HG03378 (cell line): ENCODE measurements around the gene STIM1.

Experiments used
- ATAC-seq: cut with Tn5 transposase; IDR thresholded peaks from one replicate; pipeline ENCODE4 v1.9.1; 2021; ENCODE audit warnings: mild to moderate bottlenecking, moderate library complexity; ENCODE audit not compliant: unreplicated experiment

Gene STIM1

DNA sequence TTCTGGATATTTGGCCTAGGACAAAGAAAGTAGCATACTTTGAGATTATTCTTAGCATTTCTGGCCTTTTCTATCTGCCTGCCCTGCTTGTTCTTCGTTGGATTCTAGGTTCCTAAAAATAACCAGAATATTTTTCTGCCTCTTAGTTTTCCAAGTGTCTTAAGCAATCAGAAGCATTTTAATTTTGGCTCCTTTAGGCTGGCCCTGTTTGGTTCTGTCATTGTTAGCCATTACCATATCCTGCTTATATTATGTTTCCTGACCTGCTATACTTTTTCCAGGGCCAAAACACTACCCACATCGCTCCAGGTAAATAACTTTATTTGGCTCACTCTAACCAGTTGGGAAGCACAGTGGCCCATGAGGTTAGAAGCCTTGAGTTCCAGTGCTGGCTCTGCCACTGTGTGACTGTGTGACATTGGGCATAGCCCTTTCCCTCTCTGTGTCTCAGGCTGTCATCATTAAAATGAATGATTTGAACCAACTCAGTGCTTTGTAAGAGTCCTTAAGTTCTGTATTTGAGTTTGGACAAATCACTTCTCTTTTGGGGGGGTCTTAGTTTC, 91.1 kb downstream of the STIM1 start:
- no peak for ATAC-seq

- peak; percentile 67 for ATAC-seq
Measured at GRCh38 chr11:3947061-3947460, 91.6 kb downstream of the STIM1 start.

- ATAC-seq = peak; percentile 83
Measured at GRCh38 chr11:3949125-3949524, 93.7 kb downstream of the STIM1 start.

DNA sequence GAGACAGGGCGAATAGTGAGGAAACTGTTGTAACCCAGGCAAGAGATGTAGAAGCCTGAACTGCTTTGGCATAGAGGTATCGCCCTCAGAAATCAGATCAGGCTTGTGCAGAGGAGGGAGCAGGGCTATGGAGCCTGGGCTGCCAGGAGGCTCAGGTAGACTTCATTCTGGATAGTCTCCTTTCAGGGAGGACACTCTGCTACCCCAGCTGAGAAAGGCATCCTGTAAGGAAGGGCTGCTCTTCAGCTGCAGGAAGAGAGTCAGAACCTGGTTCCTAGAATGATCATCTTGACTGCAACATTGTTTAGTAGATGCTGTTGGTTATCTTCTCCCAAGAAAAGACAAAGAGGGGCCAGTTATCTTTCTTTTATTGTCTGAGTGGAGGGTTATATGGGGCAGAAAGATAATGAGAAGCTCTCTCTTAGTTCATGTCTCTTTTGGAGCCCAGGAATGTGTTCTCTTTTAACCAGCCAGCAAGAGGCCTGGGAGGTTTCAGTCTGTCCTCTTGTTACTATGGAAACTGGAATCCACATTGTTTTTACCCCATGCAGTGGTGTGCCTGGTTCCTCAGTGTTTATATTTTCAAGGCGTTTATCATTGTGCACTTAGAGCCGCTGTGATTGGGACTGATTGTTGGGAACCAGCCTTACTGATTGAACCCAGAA, 95.7 kb downstream of the STIM1 start:
- ATAC-seq = no peak

DNA sequence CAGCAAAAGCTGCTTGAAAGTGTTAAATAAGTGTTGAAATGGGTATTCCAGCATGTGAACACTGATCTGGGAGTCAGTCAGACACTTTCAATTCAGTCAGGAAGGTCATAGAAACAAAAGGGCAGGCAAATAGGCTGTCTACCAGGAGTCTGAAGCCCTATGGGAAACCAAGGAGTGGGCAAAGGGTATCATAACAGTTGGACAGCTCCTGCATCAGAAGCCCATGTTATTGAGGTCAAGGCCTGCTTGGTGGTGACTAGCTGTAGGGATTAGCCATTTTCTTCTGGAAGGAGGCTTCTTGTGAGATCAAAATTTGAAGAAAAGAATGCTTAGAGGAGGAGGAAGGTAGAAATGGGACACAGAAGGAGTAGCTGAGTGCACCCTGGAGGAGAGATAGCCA, 97.3 kb downstream of the STIM1 start:
- no peak for ATAC-seq

DNA sequence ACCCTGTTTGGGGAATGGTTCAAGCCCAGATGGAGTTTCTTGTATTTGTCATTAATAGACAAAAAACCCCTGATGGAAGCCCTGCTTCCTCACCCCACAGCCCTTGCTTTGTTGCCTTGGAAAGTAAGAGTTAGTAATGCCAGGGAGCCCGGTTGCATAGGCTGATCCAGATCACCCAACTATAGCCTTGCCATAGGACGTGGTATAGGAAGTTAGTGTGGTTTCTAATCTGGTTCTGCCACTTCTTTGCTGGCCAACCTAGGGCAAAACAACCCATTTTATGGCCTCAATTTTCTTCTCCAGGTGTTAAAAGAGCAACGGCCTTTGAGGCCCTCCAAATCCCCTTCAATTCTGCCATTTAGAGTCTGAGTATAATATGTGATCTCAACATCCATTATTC, 97.9 kb downstream of the STIM1 start:
- ATAC-seq = no peak

GRCh38 chr11:3954448-3955298, 99.2 kb downstream of the STIM1 start:
- ATAC-seq = no peak

DNA sequence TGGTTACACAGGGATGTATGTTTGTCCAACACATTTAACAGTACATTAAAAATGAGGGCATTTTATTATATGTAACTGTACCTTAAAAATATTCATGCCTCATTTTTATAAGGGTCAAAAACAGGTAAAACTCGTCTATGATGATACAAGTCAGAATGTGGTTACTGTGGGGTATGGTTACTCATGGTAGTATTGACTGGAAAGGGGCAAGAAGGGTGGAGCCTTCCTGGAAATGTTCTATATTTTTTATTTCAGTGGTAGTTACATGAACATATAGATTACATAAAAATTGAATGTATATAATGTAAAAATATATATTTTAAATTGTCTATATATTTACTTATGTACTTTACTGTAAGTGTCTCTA, 99.8 kb downstream of the STIM1 start:
- ATAC-seq = no peak

GRCh38 chr11:3956038-3956437, 100.6 kb downstream of the STIM1 start:
- no peak for ATAC-seq

- ATAC-seq = no peak
Measured at GRCh38 chr11:3956748-3957147, 101.3 kb downstream of the STIM1 start.

- no peak for ATAC-seq
Measured at GRCh38 chr11:3957437-3957836, 102.0 kb downstream of the STIM1 start.

GRCh38 chr11:3958281-3958680, 102.8 kb downstream of the STIM1 start:
- ATAC-seq = no peak

DNA sequence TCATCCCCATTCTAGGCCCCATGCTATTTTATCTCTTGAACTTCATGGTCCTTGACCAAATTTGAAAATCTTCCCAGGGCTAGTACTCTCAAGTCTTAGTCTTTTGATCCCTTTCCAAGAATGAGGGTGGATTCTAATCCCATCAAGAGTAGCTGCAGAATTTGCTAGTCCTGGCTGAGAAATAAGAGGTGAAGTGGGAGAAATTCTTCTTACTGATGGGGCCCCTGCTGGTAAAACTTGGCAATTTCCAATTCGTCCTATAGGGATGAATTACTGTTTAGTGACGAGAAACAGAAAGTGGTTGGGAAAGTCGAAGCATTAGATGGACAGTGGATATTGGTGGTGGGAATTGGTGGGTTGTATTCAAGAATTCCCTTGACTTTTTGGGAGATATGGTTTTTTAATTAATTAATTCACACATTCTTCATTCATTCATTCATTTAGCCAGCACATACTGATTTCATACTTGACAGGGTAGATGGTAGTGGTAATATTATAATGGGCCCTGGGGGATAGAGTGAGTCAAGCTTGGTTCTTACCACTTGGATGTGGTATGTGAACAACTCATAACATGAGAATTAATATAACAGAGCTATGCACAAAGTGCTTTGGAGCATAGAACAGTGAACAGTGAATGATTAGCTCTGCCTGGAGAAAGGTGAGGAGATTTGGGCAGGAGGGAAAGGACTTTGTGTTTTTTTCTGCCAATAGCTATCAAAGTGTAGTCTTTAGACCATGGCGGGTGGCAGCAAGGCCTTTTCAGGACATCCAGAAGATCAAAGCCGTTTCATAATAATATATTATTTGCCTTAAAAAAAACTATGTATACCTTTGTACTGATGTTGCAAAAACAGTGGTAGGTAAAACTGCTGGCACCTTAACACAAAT, 103.8 kb downstream of the STIM1 start:
- ATAC-seq = peak; percentile 72

DNA sequence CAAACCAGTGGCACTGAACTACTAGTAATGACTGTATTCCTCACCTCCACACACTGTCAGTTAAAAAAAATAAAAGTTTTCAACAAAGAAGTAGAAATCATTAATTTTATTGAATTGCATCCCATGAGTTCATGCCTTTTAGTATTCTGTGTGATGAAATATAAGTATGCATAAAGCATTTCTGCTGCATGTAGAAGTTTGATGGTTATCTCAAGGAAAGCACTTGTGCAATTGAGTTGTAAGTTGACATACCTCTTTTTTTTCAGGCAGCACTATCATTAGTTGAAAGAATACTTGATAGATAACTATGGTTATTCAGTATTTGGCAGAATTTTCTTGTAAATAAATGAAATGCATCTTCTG, 104.4 kb downstream of the STIM1 start:
- ATAC-seq = no peak

DNA sequence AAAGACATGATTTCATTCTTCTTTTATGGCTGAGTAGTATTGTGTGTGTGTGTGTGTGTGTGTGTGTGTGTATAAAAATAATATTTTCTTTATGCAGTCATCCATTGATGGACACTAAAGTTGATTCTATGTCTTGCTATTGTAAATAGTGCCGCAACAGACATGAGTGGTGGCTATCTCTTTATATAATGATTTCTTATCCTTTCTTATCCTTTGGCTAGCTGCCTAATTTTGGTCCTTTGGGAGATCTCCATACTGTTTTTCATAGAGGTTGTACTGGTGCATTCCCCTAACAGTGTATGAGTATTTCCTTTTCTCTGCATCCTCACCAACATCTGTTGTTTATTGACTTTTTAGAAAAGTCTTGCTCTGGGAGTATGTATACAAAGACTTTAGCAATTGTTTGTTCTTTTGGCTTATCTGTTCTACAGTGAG, 107.0 kb downstream of the STIM1 start:
- ATAC-seq = no peak

DNA sequence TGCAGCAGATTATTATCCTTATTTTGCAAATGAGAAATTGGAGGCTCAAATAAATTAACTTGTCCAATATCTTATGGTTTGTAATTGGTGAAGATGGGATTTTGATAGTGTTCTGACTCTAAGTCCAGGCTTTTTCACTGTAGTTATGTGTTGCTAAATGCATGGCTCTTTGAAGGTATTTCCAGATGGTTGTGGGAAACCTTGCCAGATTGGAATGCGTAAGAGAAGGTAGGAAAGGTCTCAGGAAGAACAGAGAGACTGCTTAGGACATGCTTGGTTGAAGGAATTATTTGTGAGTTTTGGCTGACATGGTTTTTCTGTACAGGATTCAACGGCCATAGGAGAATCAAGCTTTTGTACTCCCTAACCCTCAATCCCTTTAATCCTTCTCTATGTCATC, 108.6 kb downstream of the STIM1 start:
- no peak for ATAC-seq

DNA sequence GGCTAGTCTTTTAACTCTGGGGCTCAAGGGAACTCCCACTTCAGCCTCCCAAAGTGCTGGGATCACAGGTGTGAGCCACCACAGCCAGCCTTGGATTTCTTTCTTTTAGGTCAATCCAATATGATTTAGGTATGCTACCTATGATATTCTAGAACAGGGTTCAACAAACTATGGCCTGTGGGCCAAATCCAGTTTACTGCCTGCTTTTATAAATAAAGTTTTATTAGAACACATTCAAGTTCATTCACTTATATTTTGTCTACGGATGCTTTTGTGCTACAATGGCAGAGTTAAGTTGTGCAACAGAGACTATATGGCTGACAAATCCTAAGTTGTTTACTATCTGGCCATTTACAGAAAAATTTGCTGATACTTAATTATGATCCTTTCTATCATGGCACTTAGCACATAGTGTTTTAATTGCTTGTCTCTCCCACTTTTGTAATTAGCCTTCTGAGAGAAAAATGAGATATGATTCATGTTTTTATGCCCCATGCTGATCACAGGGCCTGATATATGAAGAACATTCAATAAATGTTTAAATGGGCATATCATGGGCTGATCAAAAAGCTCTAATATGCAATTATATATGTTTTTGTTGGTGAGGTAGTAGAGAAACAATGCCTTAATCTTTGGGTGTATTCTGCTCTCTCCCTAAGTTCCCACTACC, 109.6 kb downstream of the STIM1 start:
- no peak for ATAC-seq

DNA sequence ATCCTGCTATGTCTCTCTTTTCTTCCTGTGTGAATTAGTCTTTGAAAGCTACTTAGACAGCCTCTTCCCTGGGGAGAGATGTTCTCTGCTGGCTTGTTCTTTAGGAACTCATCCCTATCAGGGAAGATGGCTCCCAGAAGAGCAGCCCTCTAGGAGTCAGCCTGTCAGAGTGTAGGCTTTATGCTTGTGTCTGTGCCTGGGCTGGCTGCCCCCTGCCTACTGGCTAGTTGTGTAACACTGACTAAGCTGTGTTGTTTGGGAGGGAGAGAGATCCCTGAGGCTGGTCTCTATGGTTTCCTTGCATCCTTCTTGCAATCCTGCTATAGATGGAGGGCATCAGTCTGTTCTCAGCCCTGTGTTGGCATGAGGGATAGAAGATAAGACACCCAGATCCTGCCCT, 112.2 kb downstream of the STIM1 start:
- no peak for ATAC-seq

- ATAC-seq = no peak
Measured at GRCh38 chr11:3969200-3969599, 113.7 kb downstream of the STIM1 start.

- no peak for ATAC-seq
Measured at GRCh38 chr11:3969613-3970012, 114.1 kb downstream of the STIM1 start.

DNA sequence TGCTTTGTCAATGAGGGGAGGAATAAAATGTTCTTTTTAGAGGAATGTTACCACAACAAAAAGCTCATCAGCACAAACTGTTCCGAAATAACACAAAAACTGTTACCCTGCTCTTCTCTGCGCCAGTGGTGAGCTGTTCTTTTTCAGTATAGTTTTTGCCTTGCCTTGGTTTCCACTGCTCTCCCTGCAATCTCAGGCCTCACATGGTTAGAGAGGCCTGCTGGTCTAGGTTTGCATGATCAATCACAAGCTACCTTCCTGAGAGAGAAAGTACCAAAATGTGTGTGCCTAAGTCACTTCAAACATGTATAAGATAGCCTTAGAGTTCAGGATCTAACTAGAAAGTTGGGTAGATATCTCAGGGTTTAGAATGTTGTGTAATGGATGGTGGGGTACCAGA, 114.6 kb downstream of the STIM1 start:
- ATAC-seq = no peak
